Erythroblast (primary cell): ENCODE measurements around the gene NBPF3.
"Not testable (repeated sequence)": the region's sequence is repeated elsewhere in the genome, so short reads cannot be mapped to it uniquely, and the experiment has no call there.

ENCODE experiments used
- GATA1 ChIP-seq: IDR thresholded peaks from 2 replicates; pipeline ENCODE4 v1.6.1; 2011; ENCODE audit warnings: low read depth, mild to moderate bottlenecking, control low read depth, low read length, moderate library complexity
- POLR2A ChIP-seq: IDR thresholded peaks from 2 replicates; pipeline ENCODE4 v1.6.1; 2011; ENCODE audit warnings: mild to moderate bottlenecking, low read length

DNA sequence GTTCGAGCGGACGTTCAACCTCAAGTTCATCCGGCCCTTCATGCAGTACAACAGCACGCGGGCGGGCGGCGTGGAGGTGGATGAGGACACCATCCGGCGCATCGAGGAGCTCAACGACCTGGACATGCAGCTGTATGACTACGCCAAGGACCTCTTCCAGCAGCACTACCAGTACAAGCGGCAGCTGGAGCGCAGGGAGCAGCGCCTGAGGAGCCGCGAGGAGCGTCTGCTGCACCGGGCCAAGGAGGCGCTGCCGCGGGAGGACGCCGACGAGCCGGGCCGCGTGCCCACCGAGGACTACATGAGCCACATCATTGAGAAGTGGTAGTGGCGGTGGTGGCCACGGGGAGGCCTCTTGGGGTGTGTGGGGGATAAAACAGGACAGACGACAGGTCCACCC lies 10.7 kb upstream of the NBPF3 start:
- not testable (repeated sequence) for TF ChIP-seq POLR2A, GATA1
